HepG2 (cell line): ENCODE results near the gene DAPK1. TPM values are rescaled to one million over a fixed set of nuclear protein-coding genes. Genes with fewer than 3 reads are reported as not detected.
A peak's percentile ranks its signal among the peaks of the same experiment; 100 is the strongest.

Source experiments
- ATF7-NPFF ChIP-seq: sonication (generic); formaldehyde crosslinking; IDR thresholded peaks from 2 replicates; pipeline ENCODE4 v1.8.1; 2023; ENCODE audit warnings: mild to moderate bottlenecking, low read depth, missing genetic modification reagents, moderate library complexity
- CC2D1A ChIP-seq: sonication (generic); formaldehyde crosslinking; IDR thresholded peaks from 2 replicates; pipeline ENCODE4 v1.8.1; 2023; ENCODE audit warnings: mild to moderate bottlenecking, missing genetic modification reagents
- ELF3 ChIP-seq: IDR thresholded peaks from 2 replicates; pipeline ENCODE4 v1.6.1; 2016; ENCODE audit warnings: missing genetic modification reagents, missing compliant biosample characterization
- ETV5 ChIP-seq: IDR thresholded peaks from 2 replicates; pipeline ENCODE4 v1.6.1; 2018; ENCODE audit warnings: missing biosample characterization, missing genetic modification reagents, inconsistent platforms, borderline replicate concordance
- FIP1L1 ChIP-seq: fragments of 200-400 bp; formaldehyde crosslinking; IDR thresholded peaks from 2 replicates; pipeline ENCODE4 v1.6.1; 2018; ENCODE audit warnings: low read depth, mild to moderate bottlenecking, low read length, moderate library complexity, borderline replicate concordance; ENCODE audit not compliant: insufficient read depth
- FOSL2 ChIP-seq: sonication (generic); formaldehyde crosslinking; IDR thresholded peaks from 2 replicates; pipeline ENCODE4 v1.4.0; 2020; ENCODE audit warnings: missing genetic modification reagents
- FOXA1 ChIP-seq, 2 experiments: fragments of 450-650 bp in 1 of 2; sonication (generic) in 1 of 2; formaldehyde crosslinking in 1 of 2; IDR thresholded peaks; 2 replicates each; pipeline versions ENCODE4 v1.4.0 to v1.6.1; 2016 to 2020; ENCODE audit warnings: missing genetic modification reagents in 1 of 2
- GPN1 ChIP-seq: sonication (generic); formaldehyde crosslinking; IDR thresholded peaks from 2 replicates; pipeline ENCODE4 v1.5.1; 2020; ENCODE audit warnings: missing genetic modification reagents, borderline replicate concordance
- HMG20B ChIP-seq: conservative IDR thresholded peaks from 2 replicates; pipeline ENCODE4 v1.6.1; 2016; ENCODE audit warnings: missing genetic modification reagents, missing compliant biosample characterization
- MAFF ChIP-seq: IDR thresholded peaks from 2 replicates; pipeline ENCODE4 v1.6.1; 2011; ENCODE audit warnings: low read depth, low read length, improper control_type of control experiment
- MAFG ChIP-seq: sonication (generic); formaldehyde crosslinking; IDR thresholded peaks from 2 replicates; pipeline ENCODE4 v1.5.1; 2020; ENCODE audit warnings: mild to moderate bottlenecking, missing genetic modification reagents
- MEIS2 ChIP-seq: sonication (generic); formaldehyde crosslinking; IDR thresholded peaks from 2 replicates; pipeline ENCODE4 v1.9.0; 2021; ENCODE audit warnings: mild to moderate bottlenecking, missing genetic modification reagents
- NFYC ChIP-seq: IDR thresholded peaks from 2 replicates; pipeline ENCODE4 v1.6.1; 2016; ENCODE audit warnings: missing genetic modification reagents, missing compliant biosample characterization
- NONO ChIP-seq, 2 experiments: fragments of 450-650 bp in 1 of 2; sonication (generic) in 1 of 2; formaldehyde crosslinking in 1 of 2; IDR thresholded peaks in 1 of 2; conservative IDR thresholded peaks in 1 of 2; 2 replicates each; pipeline versions ENCODE4 v1.6.1 to v1.8.0; 2017 to 2022; ENCODE audit warnings: mild to moderate bottlenecking in 1 of 2, missing genetic modification reagents in 1 of 2, moderate library complexity in 1 of 2
- POLR2AphosphoS5 ChIP-seq: IDR thresholded peaks from 2 replicates; pipeline ENCODE4 v1.6.1; 2012; ENCODE audit warnings: low read depth, low read length
- RBAK ChIP-seq: sonication (generic); formaldehyde crosslinking; IDR thresholded peaks from 2 replicates; pipeline ENCODE4 v1.5.1; 2020; ENCODE audit warnings: mild to moderate bottlenecking, missing genetic modification reagents
- SAP130 ChIP-seq: IDR thresholded peaks from 2 replicates; pipeline ENCODE4 v1.6.1; 2016; ENCODE audit warnings: low read depth
- SRF ChIP-seq: IDR thresholded peaks from 2 replicates; pipeline ENCODE4 v1.6.1; 2011; ENCODE audit warnings: mild to moderate bottlenecking, low read depth, low read length, moderate library complexity
- THAP11 ChIP-seq: IDR thresholded peaks from 2 replicates; pipeline ENCODE4 v1.6.1; 2016; ENCODE audit warnings: missing biosample characterization, missing genetic modification reagents
- ZBTB3 ChIP-seq: sonication (generic); formaldehyde crosslinking; IDR thresholded peaks from 2 replicates; pipeline ENCODE4 v1.4.0; 2020; ENCODE audit warnings: low read depth, mild to moderate bottlenecking, moderate library complexity, missing genetic modification reagents, borderline replicate concordance
- ZBTB43 ChIP-seq: sonication (generic); formaldehyde crosslinking; conservative IDR thresholded peaks from 2 replicates; pipeline ENCODE4 v1.4.0; 2020; ENCODE audit warnings: missing genetic modification reagents
- ZKSCAN8 ChIP-seq: IDR thresholded peaks from 2 replicates; pipeline ENCODE4 v1.6.1; 2016; ENCODE audit warnings: borderline replicate concordance, missing genetic modification reagents, missing compliant biosample characterization
- ZMAT5 ChIP-seq: sonication (generic); formaldehyde crosslinking; IDR thresholded peaks from 2 replicates; pipeline ENCODE4 v1.5.0; 2020; ENCODE audit warnings: mild to moderate bottlenecking, low read depth, missing genetic modification reagents, borderline replicate concordance
- ZNF263 ChIP-seq: sonication (generic); formaldehyde crosslinking; IDR thresholded peaks from 2 replicates; pipeline ENCODE4 v1.4.0; 2020; ENCODE audit warnings: missing genetic modification reagents
- ZNF431 ChIP-seq: sonication (generic); formaldehyde crosslinking; IDR thresholded peaks from 2 replicates; pipeline ENCODE4 v1.9.0; 2022; ENCODE audit warnings: missing genetic modification reagents, low read depth, mild to moderate bottlenecking, borderline replicate concordance
- ZNF44 ChIP-seq: sonication (generic); formaldehyde crosslinking; IDR thresholded peaks from 2 replicates; pipeline ENCODE4 v1.5.1; 2020; ENCODE audit warnings: mild to moderate bottlenecking, missing genetic modification reagents
- ZNF660 ChIP-seq: sonication (generic); formaldehyde crosslinking; IDR thresholded peaks from 2 replicates; pipeline ENCODE4 v1.5.1; 2020; ENCODE audit warnings: mild to moderate bottlenecking, low read depth, missing genetic modification reagents, borderline replicate concordance
- ZNF704 ChIP-seq: sonication (generic); formaldehyde crosslinking; IDR thresholded peaks from 2 replicates; pipeline ENCODE4 v1.8.1; 2023; ENCODE audit warnings: mild to moderate bottlenecking, inconsistent platforms, moderate library complexity, missing genetic modification reagents, borderline replicate concordance
- ZSCAN9 ChIP-seq: IDR thresholded peaks from 2 replicates; pipeline ENCODE4 v1.6.1; 2016; ENCODE audit warnings: borderline replicate concordance
- polyA plus RNA-seq, 8 experiments: library from polyadenylated mRNA; depleted of rRNA in 3 of 8; stranded (reverse) in 7 of 8; unstranded in 1 of 8; fragments of >200 nt; fragmentation: Illumina TruSeq in 4 of 8; extraction: Trizol in 4 of 8; gene quantifications; 2 replicates each; pipeline versions ENCODE4 v1.2.1 to v1.2.3, GENCODE V29; 2011 to 2016; ENCODE audit warnings: low read depth in 4 of 8, missing spikeins in 1 of 8, mixed read lengths in 1 of 8; ENCODE audit not compliant: insufficient read depth in 1 of 8
- total RNA-seq, 5 experiments: library from RNA; depleted of rRNA; stranded (reverse); fragments of >200 nt; fragmentation: Illumina TruSeq; extraction: Trizol; gene quantifications; 2 replicates each; pipeline ENCODE4 v1.2.3, GENCODE V29; 2016; ENCODE audit warnings: low read depth in 1 of 5

DAPK1 gene
- total and polyA plus RNA-seq, 2 of the 13 experiments (the other 11 are each of a cell fraction or from before 2014, with no cell fraction given): 35.7 to 35.9 TPM

GRCh38 chr9:87713278-87713987 is 215.8 kb downstream of the DAPK1 start (continued):
- TF ChIP-seq ZNF44 (no peak), ATF7-NPFF (no peak), FOSL2 (CRISPR knock-in tag) (peak; percentile 75), HMG20B (CRISPR knock-in tag) (no peak), GPN1 (no peak), FIP1L1 (no peak), NFYC (CRISPR knock-in tag) (no peak), ETV5 (CRISPR knock-in tag) (peak; percentile 61; the same call in 1 of the 2 replicates), SRF (no peak), ZBTB3 (CRISPR knock-in tag) (no peak), MEIS2 (CRISPR knock-in tag) (no peak), SAP130 (peak; percentile 55), MAFF (peak; percentile 89), ZSCAN9 (CRISPR knock-in tag) (no peak), ZNF660 (CRISPR knock-in tag) (no peak), FOXA1 (IDR thresholded peaks at IDR 0.05) (0 out of 2 replicates have a peak, but pooled peaks have one; percentile 14), FOXA1 (CRISPR knock-in tag; IDR thresholded peaks at IDR 0.05) (no peak), ZNF431 (CRISPR knock-in tag) (no peak), THAP11 (CRISPR knock-in tag) (no peak), RBAK (CRISPR knock-in tag) (no peak), ZBTB43 (CRISPR knock-in tag) (no peak), MAFG (CRISPR knock-in tag) (peak; percentile 94), ZNF704 (CRISPR knock-in tag) (no peak), NONO (IDR thresholded peaks at IDR 0.05) (0 out of 2 replicates have a peak, but pooled peaks have one; percentile 16), NONO (CRISPR knock-in tag; conservative IDR thresholded peaks at IDR 0.05) (no peak), ELF3 (0 out of 2 replicates have a peak, but pooled peaks have one; percentile 13), ZKSCAN8 (CRISPR knock-in tag) (no peak), ZNF263 (CRISPR knock-in tag) (no peak), CC2D1A (CRISPR knock-in tag) (no peak), POLR2AphosphoS5 (no peak), ZMAT5 (no peak)
